ENCODE results near the gene LRFN5.

DNA sequence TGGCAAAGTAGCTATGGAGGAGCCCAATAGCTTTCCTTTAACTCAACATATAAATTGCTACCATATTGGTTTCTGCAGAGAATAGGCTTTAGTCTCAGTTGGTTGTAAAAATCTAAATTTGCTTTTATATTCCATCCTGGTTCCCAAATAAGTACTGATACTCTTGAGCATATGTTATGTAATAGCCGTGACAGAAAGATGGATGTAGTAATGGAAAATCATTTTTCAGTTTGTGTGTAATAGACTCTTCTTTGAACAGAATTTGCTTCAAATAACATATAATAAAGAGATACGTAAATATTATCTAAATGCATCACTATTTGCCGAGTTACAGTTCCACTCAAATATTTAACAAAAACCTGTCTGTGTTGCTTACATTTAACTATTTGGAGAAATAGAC is 271.6 kb downstream of the LRFN5 start:
- no peak for TF ChIP-seq CTCF (IDR thresholded peaks at IDR 0.05)
- no peak for TF ChIP-seq POLR2A (IDR thresholded peaks at IDR 0.05)
- TF ChIP-seq EP300 (IDR thresholded peaks at IDR 0.05), result no peak
- TF ChIP-seq POLR2AphosphoS5 (IDR thresholded peaks at IDR 0.05), result no peak
